HepG2 (cell line): ENCODE measurements around the gene CHST6. TPM values are rescaled to one million over a fixed set of nuclear protein-coding genes. Genes with fewer than 3 reads are reported as not detected.

ENCODE experiments used
- KDM5A ChIP-seq: fragments of 200-600 bp; sonication (generic); IDR thresholded peaks from 2 replicates; pipeline ENCODE4 v1.7.0; 2018; ENCODE audit warnings: antibody characterized with exemption, mild to moderate bottlenecking, low read length, borderline replicate concordance
- MAFK ChIP-seq, 2 experiments: IDR thresholded peaks in 1 of 2; conservative IDR thresholded peaks in 1 of 2; 2 replicates each; pipeline ENCODE4 v1.6.1; 2011; ENCODE audit warnings: improper control_type of control experiment in 2 of 2, low read length in 2 of 2
- MTF2 ChIP-seq: sonication (generic); formaldehyde crosslinking; IDR thresholded peaks from 2 replicates; pipeline ENCODE4 v1.5.0; 2020; ENCODE audit warnings: missing genetic modification reagents, borderline replicate concordance
- RXRB ChIP-seq: IDR thresholded peaks from 2 replicates; pipeline ENCODE4 v1.6.1; 2016; ENCODE audit warnings: borderline replicate concordance, missing genetic modification reagents, missing compliant biosample characterization
- ZNF556 ChIP-seq: sonication (generic); formaldehyde crosslinking; IDR thresholded peaks from 2 replicates; pipeline ENCODE4 v1.4.0; 2020; ENCODE audit warnings: mild to moderate bottlenecking, missing genetic modification reagents, borderline replicate concordance
- ZNF558 ChIP-seq: sonication (generic); formaldehyde crosslinking; IDR thresholded peaks from 2 replicates; pipeline ENCODE4 v1.9.0; 2022; ENCODE audit warnings: mild to moderate bottlenecking, missing genetic modification reagents, borderline replicate concordance
- ZNF605 ChIP-seq: sonication (generic); formaldehyde crosslinking; IDR thresholded peaks from 2 replicates; pipeline ENCODE4 v1.8.0; 2022; ENCODE audit warnings: mild to moderate bottlenecking, missing genetic modification reagents
- ZNF644 ChIP-seq: IDR thresholded peaks from 2 replicates; pipeline ENCODE4 v1.6.1; 2016; ENCODE audit warnings: low read depth
- ZNF746 ChIP-seq: sonication (generic); formaldehyde crosslinking; IDR thresholded peaks from 2 replicates; pipeline ENCODE4 v1.8.0; 2022; ENCODE audit warnings: mild to moderate bottlenecking, missing genetic modification reagents
- ZNF749 ChIP-seq: sonication (generic); formaldehyde crosslinking; IDR thresholded peaks from 2 replicates; pipeline ENCODE4 v1.8.0; 2022; ENCODE audit warnings: mild to moderate bottlenecking, missing genetic modification reagents, moderate library complexity, borderline replicate concordance
- polyA plus RNA-seq, 8 experiments: library from polyadenylated mRNA; depleted of rRNA in 3 of 8; stranded (reverse) in 7 of 8; unstranded in 1 of 8; fragments of >200 nt; fragmentation: Illumina TruSeq in 4 of 8; extraction: Trizol in 4 of 8; gene quantifications; 2 replicates each; pipeline versions ENCODE4 v1.2.1 to v1.2.3, GENCODE V29; 2011 to 2016; ENCODE audit warnings: low read depth in 4 of 8, missing spikeins in 1 of 8, mixed read lengths in 1 of 8; ENCODE audit not compliant: insufficient read depth in 1 of 8
- total RNA-seq, 5 experiments: library from RNA; depleted of rRNA; stranded (reverse); fragments of >200 nt; fragmentation: Illumina TruSeq; extraction: Trizol; gene quantifications; 2 replicates each; pipeline ENCODE4 v1.2.3, GENCODE V29; 2016; ENCODE audit warnings: low read depth in 1 of 5
- TF ChIP-seq, protein P1 (sequence below): sonication (generic); formaldehyde crosslinking; IDR thresholded peaks from 2 replicates; pipeline ENCODE4 v1.9.0; 2022; ENCODE audit warnings: missing genetic modification reagents, mild to moderate bottlenecking, borderline replicate concordance
- TF ChIP-seq, protein P2 (sequence below): IDR thresholded peaks from 2 replicates; pipeline ENCODE4 v1.6.1; 2012; ENCODE audit warnings: low read length, improper control_type of control experiment
- TF ChIP-seq, protein P3 (sequence below): IDR thresholded peaks from 2 replicates; pipeline ENCODE4 v1.6.1; 2016; ENCODE audit warnings: low read depth, missing genetic modification reagents, missing compliant biosample characterization
- TF ChIP-seq, protein P4 (sequence below): IDR thresholded peaks from 2 replicates; pipeline ENCODE4 v1.6.1; 2016; ENCODE audit warnings: missing compliant biosample characterization, missing genetic modification reagents, borderline replicate concordance
- TF ChIP-seq, protein P5 (sequence below): conservative IDR thresholded peaks from 2 replicates; pipeline ENCODE4 v1.6.1; 2018; ENCODE audit warnings: missing genetic modification reagents

The CHST6 gene
- total and polyA plus RNA-seq, 2 of the 13 experiments (the other 11 are each of a cell fraction or from before 2014, with no cell fraction given) = 0.18 to 0.91 TPM

DNA sequence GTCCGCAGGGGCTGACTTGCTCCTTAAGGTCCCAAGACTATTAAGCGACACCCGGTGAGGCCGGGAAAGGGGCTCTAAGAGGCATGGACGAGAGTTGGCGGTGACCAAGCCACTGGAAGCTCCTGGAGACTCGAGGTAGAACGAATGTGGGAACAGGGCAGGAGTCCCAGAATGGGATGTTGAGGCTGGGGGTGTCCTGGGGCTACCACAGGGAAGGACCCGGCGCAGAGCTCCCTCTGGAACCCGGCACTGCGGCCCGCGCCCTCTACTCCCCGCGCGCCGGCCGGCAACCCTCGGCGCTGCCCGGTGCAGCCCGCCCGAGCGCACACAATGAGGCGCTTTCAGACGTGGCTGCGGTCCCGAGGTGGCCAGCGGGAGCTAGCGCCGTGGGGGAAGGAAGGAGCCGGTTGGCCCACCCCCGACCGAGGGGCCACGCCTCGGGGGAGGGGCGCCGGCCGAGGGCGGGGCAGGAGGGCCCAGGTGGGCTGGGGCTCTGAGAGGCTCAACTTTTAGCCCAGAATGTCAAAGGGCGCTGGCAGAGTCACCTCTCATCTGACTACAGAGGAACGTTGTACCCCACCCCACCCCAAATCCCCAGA, at the start of gene CHST6 (continued):
- TF ChIP-seq, protein P1, sequence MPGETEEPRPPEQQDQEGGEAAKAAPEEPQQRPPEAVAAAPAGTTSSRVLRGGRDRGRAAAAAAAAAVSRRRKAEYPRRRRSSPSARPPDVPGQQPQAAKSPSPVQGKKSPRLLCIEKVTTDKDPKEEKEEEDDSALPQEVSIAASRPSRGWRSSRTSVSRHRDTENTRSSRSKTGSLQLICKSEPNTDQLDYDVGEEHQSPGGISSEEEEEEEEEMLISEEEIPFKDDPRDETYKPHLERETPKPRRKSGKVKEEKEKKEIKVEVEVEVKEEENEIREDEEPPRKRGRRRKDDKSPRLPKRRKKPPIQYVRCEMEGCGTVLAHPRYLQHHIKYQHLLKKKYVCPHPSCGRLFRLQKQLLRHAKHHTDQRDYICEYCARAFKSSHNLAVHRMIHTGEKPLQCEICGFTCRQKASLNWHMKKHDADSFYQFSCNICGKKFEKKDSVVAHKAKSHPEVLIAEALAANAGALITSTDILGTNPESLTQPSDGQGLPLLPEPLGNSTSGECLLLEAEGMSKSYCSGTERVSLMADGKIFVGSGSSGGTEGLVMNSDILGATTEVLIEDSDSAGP (CRISPR knock-in tag) = peak; percentile 51; the same call in 1 of the 2 replicates
- TF ChIP-seq, protein P2, sequence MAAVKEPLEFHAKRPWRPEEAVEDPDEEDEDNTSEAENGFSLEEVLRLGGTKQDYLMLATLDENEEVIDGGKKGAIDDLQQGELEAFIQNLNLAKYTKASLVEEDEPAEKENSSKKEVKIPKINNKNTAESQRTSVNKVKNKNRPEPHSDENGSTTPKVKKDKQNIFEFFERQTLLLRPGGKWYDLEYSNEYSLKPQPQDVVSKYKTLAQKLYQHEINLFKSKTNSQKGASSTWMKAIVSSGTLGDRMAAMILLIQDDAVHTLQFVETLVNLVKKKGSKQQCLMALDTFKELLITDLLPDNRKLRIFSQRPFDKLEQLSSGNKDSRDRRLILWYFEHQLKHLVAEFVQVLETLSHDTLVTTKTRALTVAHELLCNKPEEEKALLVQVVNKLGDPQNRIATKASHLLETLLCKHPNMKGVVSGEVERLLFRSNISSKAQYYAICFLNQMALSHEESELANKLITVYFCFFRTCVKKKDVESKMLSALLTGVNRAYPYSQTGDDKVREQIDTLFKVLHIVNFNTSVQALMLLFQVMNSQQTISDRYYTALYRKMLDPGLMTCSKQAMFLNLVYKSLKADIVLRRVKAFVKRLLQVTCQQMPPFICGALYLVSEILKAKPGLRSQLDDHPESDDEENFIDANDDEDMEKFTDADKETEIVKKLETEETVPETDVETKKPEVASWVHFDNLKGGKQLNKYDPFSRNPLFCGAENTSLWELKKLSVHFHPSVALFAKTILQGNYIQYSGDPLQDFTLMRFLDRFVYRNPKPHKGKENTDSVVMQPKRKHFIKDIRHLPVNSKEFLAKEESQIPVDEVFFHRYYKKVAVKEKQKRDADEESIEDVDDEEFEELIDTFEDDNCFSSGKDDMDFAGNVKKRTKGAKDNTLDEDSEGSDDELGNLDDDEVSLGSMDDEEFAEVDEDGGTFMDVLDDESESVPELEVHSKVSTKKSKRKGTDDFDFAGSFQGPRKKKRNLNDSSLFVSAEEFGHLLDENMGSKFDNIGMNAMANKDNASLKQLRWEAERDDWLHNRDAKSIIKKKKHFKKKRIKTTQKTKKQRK = no peak
- TF ChIP-seq ZNF644 = no peak
- TF ChIP-seq, protein P3, sequence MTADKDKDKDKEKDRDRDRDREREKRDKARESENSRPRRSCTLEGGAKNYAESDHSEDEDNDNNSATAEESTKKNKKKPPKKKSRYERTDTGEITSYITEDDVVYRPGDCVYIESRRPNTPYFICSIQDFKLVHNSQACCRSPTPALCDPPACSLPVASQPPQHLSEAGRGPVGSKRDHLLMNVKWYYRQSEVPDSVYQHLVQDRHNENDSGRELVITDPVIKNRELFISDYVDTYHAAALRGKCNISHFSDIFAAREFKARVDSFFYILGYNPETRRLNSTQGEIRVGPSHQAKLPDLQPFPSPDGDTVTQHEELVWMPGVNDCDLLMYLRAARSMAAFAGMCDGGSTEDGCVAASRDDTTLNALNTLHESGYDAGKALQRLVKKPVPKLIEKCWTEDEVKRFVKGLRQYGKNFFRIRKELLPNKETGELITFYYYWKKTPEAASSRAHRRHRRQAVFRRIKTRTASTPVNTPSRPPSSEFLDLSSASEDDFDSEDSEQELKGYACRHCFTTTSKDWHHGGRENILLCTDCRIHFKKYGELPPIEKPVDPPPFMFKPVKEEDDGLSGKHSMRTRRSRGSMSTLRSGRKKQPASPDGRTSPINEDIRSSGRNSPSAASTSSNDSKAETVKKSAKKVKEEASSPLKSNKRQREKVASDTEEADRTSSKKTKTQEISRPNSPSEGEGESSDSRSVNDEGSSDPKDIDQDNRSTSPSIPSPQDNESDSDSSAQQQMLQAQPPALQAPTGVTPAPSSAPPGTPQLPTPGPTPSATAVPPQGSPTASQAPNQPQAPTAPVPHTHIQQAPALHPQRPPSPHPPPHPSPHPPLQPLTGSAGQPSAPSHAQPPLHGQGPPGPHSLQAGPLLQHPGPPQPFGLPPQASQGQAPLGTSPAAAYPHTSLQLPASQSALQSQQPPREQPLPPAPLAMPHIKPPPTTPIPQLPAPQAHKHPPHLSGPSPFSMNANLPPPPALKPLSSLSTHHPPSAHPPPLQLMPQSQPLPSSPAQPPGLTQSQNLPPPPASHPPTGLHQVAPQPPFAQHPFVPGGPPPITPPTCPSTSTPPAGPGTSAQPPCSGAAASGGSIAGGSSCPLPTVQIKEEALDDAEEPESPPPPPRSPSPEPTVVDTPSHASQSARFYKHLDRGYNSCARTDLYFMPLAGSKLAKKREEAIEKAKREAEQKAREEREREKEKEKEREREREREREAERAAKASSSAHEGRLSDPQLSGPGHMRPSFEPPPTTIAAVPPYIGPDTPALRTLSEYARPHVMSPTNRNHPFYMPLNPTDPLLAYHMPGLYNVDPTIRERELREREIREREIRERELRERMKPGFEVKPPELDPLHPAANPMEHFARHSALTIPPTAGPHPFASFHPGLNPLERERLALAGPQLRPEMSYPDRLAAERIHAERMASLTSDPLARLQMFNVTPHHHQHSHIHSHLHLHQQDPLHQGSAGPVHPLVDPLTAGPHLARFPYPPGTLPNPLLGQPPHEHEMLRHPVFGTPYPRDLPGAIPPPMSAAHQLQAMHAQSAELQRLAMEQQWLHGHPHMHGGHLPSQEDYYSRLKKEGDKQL (CRISPR knock-in tag) = no peak
- TF ChIP-seq MAFK (conservative IDR thresholded peaks at IDR 0.05 in 1 of 2, IDR thresholded peaks at IDR 0.05 in 1 of 2; ENCODE audit: low read length in 2 of 2) = no peak
- TF ChIP-seq ZNF749 = no peak
- TF ChIP-seq, protein P4, sequence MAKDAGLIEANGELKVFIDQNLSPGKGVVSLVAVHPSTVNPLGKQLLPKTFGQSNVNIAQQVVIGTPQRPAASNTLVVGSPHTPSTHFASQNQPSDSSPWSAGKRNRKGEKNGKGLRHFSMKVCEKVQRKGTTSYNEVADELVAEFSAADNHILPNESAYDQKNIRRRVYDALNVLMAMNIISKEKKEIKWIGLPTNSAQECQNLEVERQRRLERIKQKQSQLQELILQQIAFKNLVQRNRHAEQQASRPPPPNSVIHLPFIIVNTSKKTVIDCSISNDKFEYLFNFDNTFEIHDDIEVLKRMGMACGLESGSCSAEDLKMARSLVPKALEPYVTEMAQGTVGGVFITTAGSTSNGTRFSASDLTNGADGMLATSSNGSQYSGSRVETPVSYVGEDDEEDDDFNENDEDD (CRISPR knock-in tag) = peak; percentile 30; the same call in 1 of the 2 replicates
- TF ChIP-seq RXRB (CRISPR knock-in tag) = no peak
- no peak for TF ChIP-seq ZNF556
- TF ChIP-seq, protein P5, sequence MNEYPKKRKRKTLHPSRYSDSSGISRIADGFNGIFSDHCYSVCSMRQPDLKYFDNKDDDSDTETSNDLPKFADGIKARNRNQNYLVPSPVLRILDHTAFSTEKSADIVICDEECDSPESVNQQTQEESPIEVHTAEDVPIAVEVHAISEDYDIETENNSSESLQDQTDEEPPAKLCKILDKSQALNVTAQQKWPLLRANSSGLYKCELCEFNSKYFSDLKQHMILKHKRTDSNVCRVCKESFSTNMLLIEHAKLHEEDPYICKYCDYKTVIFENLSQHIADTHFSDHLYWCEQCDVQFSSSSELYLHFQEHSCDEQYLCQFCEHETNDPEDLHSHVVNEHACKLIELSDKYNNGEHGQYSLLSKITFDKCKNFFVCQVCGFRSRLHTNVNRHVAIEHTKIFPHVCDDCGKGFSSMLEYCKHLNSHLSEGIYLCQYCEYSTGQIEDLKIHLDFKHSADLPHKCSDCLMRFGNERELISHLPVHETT (CRISPR knock-in tag) = no peak
- no peak for TF ChIP-seq ZNF558
- peak; percentile 53; the same call in 1 of the 2 replicates for TF ChIP-seq ZNF605 (CRISPR knock-in tag)
- TF ChIP-seq ZNF746 = peak; percentile 35; the same call in 1 of the 2 replicates
- no peak for TF ChIP-seq KDM5A
- peak; percentile 89; the same call in 1 of the 2 replicates for TF ChIP-seq MTF2 (CRISPR knock-in tag)
